DMS153 treated with DMSO at 0.1 percent for 48 hours (cell line): ENCODE data around the gene NAALADL2.
A peak's percentile ranks its signal among the peaks of the same experiment; 100 is the strongest.

Experiments used
- DNase-seq: peaks from one replicate; lab custom pipeline; 2025; ENCODE audit not compliant: unreplicated experiment; lab: John Stamatoyannopoulos, UW

Gene NAALADL2

GRCh38 chr3:175619369-175619768 is 760.2 kb downstream of the NAALADL2 start:
- no peak for DNase-seq

- no peak for DNase-seq
Measured at GRCh38 chr3:175620093-175620492, 761.0 kb downstream of the NAALADL2 start.

DNA sequence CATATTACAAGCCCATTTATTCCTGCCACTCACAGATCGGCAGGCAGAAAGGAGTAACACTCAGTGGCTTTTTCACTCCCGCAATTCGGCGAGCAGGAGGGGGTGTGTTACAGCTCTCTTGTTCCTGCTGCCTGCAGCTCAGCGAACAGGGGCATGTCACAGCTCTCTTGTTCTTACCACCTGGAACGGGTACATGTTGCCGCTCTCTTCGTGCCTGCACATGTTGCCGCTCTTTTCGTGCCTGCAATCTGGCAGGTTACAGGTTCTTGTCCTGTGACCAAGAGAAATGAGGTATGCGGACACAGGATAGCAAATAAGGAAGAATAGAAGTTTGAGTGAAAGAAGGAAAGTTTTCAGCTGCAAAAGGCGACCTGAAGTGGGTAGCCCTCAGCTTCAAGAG is 761.4 kb downstream of the NAALADL2 start:
- no peak for DNase-seq

GRCh38 chr3:175640958-175641357 is 781.8 kb downstream of the NAALADL2 start:
- no peak for DNase-seq

DNA sequence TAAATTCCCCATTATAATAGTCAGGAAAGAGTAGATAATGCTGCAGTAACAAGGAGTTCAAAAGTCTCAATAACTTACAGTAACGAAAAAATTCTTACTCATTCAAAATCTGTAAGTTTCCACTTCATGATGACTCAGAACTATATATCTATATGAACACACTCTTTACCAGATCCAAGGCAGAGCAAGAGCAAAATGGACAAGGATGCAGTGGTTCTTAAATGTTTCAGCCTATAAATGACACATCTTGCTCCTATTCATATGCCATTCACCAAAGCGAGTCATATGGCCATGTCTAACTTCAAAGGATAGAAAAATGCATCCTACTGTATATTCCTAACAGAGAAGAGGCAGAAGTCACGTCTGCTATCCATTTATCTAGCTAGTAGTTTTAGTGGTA is 787.7 kb downstream of the NAALADL2 start:
- DNase-seq, result no peak

- no peak for DNase-seq
Measured at GRCh38 chr3:175648899-175649298, 789.8 kb downstream of the NAALADL2 start.

GRCh38 chr3:175651716-175652115 is 792.6 kb downstream of the NAALADL2 start:
- peak; percentile 34 for DNase-seq

DNA sequence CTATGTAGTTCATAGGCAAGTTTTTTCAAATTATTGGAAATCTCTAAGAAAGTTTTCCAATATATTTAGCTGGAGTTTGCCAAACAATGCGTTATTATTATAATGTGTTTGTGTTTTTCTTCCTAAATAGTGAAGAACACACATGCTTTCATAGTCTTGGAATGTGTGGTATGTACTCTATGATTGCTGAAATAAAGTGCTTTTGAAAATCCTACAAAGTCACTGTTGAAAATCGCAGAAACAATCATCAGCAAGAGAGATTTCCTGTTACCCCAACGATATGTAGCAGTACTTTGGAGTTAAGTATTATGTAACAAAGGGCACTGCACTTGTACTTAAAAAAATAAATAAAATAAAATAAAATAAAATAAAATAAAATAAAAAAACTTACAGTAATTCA is 796.2 kb downstream of the NAALADL2 start:
- no peak for DNase-seq

- DNase-seq, result no peak
Measured at GRCh38 chr3:175656461-175656860, 797.3 kb downstream of the NAALADL2 start.

DNA sequence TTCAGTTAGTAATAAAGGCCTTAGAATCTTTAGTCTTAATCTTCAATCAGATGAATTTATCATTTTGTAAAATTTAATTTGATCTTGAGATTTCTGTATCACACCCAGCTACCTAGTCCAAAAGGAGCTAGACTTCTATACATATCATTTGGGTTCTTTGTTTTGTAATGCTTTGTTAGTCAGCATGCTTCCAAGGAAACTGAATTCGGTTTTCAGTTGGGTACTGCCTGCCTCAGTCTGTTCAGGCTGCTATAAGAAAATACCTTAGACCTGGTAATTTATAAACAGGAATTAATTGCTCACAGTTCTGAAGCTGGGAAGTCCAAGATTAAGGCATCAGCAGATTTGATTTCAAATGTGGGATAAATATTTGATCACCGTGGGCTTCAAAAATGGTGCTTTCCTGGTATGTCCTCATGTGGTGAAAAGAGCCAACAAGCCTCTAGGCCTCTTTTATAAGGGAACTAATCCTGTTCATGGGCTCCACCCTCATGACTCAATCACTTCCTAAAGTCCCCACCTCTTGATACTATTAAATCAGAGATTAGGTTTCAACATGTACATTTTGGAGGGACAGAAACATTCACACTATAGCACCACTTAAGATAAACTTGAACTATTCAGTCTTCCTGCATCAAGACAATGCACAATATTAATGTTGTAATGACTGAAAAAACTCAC is 800.7 kb downstream of the NAALADL2 start:
- no peak for DNase-seq

DNA sequence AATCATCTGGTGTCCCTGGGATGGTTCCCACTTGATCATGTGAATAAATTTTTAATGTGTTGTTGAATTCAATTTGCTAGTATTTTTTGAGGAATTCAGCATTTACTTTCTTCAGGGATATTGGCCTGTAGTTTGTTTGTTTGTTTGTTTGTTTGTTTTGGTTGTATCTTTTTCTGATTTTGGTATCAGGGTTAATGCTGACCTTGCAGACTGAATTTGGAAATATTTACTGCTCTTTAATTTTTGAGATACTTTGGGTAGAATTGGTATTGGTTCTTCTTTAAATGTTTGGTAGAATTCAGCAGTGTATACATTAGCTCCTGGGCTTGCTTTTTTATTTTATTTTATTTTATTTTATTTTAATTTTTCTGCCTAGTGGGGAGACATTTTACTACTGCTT is 803.7 kb downstream of the NAALADL2 start:
- DNase-seq, result no peak

DNA sequence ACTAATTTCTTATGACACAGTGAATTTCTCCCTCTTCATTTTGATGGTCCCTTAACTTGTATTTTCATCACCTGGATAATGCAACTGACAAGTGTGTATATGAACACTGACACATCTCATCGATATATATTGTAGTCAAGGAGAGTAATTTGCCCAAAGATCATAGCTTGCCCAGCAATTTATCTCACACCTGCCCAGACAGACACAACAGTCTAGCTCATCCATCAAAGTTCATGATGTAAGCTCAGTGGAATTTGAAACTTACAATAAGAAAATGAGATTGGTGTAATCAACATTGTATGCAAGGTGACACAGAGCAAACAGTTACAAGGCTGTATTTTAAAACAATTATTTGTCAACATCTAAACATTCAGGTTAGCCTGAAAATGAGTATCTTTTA is 805.8 kb downstream of the NAALADL2 start:
- no peak for DNase-seq

GRCh38 chr3:175668300-175668699 is 809.2 kb downstream of the NAALADL2 start:
- DNase-seq, result no peak

- DNase-seq, result no peak
Measured at GRCh38 chr3:175670557-175670956, 811.4 kb downstream of the NAALADL2 start.

DNA sequence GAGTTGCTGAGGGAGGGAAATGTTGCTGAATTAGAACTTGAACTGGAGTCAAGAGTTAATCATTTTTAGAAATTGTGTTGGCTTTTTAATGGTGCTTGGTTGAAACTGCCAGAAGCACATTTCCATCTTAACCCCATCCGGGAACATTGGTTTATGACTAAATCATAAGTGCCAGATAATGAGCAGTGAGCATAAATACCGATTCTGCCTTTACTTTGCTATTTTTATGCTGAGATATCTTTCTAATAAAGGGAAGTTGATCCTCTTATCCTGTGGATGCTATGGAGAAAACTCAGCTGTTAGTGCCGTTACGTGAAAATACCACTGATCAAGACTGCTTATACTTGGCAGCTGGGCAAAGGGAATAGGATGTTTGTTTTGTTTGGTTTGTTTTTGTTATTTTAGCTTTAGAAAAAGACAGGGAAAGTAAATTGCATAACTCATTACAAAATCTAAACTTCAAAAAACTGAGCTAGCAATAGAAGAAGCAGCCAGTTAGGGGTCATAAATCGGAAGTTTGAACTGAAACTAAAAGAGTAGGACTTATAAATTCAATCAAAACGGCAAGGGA is 813.1 kb downstream of the NAALADL2 start:
- DNase-seq, result no peak

DNA sequence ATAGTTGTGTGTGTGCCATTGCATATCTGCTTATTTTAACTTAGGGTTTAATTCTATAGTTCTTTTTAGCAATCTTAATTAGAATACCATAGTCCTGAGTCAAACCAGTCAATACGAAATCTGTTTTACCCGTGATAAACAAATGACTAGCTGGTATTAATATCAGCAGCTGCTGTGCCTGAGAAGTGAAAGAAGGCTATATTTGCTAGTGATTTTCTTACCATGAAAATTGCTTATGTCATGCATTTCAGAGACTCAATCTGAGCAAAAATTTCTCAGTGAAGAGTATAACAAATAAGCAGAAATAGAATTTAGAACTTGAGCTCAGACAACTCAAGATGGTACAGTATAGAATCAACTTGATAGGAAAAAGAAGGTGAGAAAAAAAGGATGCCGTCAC is 820.4 kb downstream of the NAALADL2 start:
- DNase-seq, result no peak

- no peak for DNase-seq
Measured at GRCh38 chr3:175692256-175692655, 833.1 kb downstream of the NAALADL2 start.

GRCh38 chr3:175695251-175695650 is 836.1 kb downstream of the NAALADL2 start:
- no peak for DNase-seq

DNA sequence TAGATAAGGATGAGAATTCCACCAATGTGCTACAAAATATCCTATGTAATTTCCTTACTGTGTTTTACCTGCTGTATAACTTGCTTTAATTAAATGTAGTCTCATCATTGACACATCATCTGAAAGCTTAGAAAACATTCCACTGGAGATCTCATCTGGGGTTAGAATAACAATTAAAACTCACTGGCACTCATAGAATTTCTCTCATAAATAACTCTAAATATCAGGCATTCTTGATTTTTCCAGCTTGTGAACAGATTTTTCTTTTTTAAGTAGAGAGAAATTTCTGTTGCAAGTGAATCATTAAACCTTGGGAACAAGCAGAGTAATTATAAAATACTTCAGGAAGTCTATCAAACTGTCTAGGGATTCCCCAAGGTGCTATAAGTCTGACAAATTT is 843.8 kb downstream of the NAALADL2 start:
- DNase-seq, result no peak

GRCh38 chr3:175704366-175705055 is 845.4 kb downstream of the NAALADL2 start:
- no peak for DNase-seq

- no peak for DNase-seq
Measured at GRCh38 chr3:175713268-175713667, 854.1 kb downstream of the NAALADL2 start.

- no peak for DNase-seq
Measured at GRCh38 chr3:175716446-175716845, 857.3 kb downstream of the NAALADL2 start.
